Effector CD8-positive, alpha-beta T cell (primary cell): ENCODE data around the gene RECQL5.
"Not testable (repeated sequence)": the region's sequence is repeated elsewhere in the genome, so short reads cannot be mapped to it uniquely, and the experiment has no call there.

Experiments used
- DNase-seq: peaks from one replicate; lab custom pipeline; 2025; lab: John Stamatoyannopoulos, UW

Gene RECQL5

GRCh38 chr17:75592348-75593020 lies 74.5 kb downstream of the RECQL5 start:
- no peak for DNase-seq

GRCh38 chr17:75591722-75592302 lies 75.1 kb downstream of the RECQL5 start:
- DNase-seq, result no peak

- no peak for DNase-seq
These were observed 75.9 kb downstream of the RECQL5 start for GRCh38 chr17:75590849-75591721.

- no peak for DNase-seq
These were observed 76.6 kb downstream of the RECQL5 start for GRCh38 chr17:75590314-75590761.

- DNase-seq, result no peak
These were observed 77.0 kb downstream of the RECQL5 start for GRCh38 chr17:75589919-75590303.

- peak; percentile 94 for DNase-seq
These were observed 77.7 kb downstream of the RECQL5 start for GRCh38 chr17:75589012-75589918.

GRCh38 chr17:75588596-75589011 lies 78.3 kb downstream of the RECQL5 start:
- no peak for DNase-seq

- DNase-seq, result peak; percentile 56
These were observed 79.0 kb downstream of the RECQL5 start, which contains the start of gene MYO15B for GRCh38 chr17:75587675-75588595. MYO15B (plus strand) TSS chr17:75587800; CDS start chr17:75588058, 258 bp downstream.

- no peak for DNase-seq
These were observed 82.1 kb downstream of the RECQL5 start for GRCh38 chr17:75584849-75585175.

- DNase-seq, result not testable (repeated sequence)
These were observed 83.8 kb downstream of the RECQL5 start for GRCh38 chr17:75583197-75583596.

GRCh38 chr17:75581121-75581725 lies 85.7 kb downstream of the RECQL5 start:
- peak; percentile 46 for DNase-seq
